HG03103 (cell line): ENCODE data around the gene PTGS2.

Experiments
- ATAC-seq: cut with Tn5 transposase; IDR thresholded peaks from one replicate; pipeline ENCODE4 v1.9.1; 2021; ENCODE audit warnings: low read depth; ENCODE audit not compliant: unreplicated experiment

PTGS2 gene

DNA sequence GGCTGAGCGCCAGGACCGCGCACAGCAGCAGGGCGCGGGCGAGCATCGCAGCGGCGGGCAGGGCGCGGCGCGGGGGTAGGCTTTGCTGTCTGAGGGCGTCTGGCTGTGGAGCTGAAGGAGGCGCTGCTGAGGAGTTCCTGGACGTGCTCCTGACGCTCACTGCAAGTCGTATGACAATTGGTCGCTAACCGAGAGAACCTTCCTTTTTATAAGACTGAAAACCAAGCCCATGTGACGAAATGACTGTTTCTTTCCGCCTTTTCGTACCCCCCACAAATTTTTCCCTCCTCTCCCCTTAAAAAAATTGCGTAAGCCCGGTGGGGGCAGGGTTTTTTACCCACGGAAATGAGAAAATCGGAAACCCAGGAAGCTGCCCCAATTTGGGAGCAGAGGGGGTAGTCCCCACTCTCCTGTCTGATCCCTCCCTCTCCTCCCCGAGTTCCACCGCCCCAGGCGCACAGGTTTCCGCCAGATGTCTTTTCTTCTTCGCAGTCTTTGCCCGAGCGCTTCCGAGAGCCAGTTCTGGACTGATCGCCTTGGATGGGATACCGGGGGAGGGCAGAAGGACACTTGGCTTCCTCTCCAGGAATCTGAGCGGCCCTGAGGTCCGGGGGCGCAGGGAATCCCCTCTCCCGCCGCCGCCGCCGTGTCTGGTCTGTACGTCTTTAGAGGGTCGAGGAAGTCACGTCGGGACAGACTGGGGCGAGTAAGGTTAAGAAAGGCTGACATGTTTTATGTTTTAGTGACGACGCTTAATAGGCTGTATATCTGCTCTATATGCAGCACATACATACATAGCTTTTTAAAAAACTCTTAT lies at the start of gene PTGS2:
TSS of gene PTGS2 (minus strand) at position 179 of the 817 bp plus-strand sequence. CDS start at position 46, 133 bp downstream.
- ATAC-seq, result peak; percentile 90

DNA sequence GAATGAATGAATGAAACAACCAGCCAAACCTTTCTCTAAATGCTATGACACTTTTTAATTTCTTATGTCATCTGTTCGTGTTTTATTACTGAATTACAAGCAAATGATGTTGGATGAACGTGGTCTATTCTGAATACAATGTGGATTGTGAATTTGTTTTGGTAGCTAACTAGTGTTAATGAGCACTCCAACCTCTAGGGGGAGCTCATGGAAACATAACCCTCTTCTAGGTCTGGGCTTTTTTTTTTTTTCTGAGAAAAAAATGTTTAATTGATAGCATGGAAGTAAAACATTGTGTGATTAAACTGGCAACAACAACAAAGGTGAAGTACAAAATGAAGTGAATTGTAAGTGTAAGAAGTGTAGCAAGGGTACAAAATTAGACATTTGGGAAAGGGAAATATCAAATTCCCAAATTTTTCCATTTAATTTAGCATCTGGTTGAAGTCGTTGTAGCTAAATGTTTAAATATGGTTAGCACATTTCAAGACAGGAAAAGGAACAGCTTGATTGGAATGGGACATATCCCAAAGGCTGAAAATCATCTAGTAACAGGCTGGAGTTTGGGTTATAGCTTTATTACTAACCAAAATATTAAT lies 42.6 kb upstream of the PTGS2 start:
- ATAC-seq, result peak; percentile 70

DNA sequence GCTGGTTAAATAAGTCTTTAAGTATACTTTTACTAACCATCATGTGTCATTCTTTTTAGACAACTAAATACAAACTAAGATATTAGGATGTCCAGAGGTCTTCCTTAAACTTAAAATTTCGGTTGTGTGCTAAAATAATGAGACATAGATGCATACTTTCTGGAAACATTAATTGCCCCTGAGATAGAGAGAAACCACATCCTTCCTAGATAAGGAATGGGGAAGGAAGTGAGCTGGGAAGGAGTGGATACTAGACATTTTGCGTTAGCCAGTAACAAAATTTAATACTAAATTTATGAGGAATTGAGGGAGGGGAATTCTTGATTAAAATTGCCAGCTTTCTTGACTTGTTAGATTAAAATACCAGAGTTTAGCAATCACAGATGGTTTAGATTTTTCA lies 37.1 kb upstream of the PTGS2 start:
- no peak for ATAC-seq

DNA sequence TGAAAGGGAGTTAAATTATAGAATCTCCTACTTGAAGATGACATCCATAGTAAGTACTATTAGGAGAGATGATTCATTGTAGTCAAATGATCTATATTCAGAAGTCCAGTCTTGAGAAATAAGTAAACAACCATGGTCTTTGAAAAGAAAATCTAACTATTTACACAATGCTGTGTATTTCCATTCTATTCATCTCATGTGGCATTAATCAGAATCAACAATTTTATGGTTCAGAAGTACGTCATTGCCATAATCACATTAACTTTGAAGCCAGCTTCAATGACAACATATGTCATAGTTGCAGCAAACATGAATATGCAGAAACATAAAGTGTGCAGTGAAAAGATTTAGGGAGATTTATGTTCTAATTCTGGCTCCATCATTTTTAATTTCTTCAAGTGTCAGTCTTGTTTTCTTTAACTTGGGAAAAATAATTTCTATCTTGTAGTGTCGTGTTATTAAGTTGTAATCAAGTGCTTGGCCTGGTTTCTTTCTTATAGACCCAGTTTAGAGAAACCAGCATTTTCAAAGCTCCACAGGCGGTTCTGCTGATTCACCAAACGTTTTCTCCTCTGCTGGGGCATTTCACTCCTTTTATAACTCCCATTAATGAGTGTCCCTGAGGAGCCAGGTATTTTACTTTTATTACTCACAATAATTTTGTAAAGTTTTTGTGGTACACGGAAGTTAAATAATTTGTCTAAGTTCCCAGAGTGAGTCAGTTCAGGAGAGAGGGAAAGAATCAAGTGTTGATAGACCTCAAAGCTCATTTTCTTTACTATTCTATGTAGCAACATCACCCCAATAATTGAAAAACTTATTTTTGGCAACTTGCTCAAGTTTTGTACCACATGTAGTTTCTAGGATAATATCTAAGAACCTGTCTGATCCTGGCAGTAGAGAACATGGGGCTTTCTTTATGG lies 35.9 kb upstream of the PTGS2 start:
- ATAC-seq, result no peak

DNA sequence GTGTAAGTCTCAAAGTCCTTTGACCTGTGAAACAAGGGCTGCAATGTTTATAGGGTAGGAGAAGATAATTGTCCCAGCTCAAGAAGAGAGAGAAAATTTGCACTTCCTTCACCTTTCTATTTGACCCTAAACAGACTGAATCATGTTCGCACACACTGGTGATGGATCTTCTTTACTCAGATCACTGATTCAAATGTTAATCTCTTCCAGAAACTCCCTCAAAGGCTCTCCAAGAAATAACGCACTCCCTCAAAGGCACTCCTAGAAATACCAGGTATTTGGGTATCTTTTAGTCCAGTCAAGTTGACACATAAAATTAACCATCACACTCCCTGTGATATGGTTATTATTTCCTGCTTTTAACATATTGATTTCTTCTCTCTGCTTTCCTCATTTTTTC lies 30.5 kb upstream of the PTGS2 start:
- no peak for ATAC-seq

DNA sequence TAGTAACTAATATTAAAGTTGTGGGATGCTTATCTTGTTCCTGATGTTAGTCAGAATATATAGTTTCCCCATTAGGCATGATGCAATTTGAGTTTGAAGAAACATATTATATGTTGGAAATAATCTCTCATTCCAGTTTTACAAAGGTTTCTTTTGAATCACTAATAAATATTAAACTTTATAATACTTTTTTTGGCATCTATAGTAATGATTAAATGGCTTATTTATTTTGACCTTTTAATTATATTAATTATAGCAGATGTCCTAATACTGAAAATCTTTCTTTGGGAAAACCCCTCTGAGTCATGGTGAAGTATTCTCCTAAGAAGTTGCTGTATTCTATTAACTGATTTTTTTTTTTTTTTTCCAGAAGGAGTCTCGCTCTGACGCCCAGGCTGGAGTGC lies 28.5 kb upstream of the PTGS2 start:
- ATAC-seq, result no peak

DNA sequence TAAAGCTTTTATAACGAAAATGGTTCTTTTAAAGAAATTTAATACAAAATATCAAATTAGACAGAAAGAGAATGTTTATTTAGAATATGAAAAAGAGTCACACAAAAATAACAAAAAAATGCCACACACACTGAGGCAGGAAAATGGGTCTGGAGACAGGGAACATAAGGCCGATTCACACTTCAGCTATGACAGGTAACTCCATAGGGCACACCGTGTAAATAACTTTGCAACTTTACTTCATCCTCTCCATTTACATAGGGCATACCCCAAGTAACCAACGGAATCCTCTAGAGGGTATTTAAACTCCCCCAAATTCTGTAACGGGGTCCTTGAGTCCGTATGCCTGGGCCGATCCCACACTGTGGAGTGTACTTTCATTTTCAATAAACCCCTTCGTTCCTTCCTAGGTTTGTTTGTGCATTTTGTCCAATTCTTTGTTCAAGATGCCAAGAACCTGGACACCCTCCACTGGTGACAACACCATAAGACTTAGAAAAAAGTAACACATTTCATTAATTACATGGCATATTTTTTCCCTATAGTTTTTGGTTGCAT lies 23.1 kb upstream of the PTGS2 start:
- ATAC-seq, result no peak

DNA sequence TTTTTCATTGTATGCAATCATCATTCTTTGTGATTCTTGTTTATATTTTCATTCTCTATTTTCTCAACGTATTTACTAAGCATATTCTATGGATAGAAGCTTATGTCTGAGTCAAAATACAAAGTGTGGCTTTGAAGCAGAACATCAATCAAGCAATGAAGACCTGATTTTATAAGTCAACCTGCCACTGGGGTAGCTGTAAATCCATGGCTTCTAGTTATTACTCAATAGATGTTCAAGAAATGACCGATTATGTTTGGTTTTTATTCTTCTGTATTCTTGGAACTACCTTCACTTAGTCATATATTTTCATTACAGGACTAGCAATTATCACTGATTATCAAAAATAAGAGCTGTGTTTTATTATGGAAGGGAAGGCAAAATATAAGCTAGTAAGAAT lies 20.5 kb upstream of the PTGS2 start:
- no peak for ATAC-seq

DNA sequence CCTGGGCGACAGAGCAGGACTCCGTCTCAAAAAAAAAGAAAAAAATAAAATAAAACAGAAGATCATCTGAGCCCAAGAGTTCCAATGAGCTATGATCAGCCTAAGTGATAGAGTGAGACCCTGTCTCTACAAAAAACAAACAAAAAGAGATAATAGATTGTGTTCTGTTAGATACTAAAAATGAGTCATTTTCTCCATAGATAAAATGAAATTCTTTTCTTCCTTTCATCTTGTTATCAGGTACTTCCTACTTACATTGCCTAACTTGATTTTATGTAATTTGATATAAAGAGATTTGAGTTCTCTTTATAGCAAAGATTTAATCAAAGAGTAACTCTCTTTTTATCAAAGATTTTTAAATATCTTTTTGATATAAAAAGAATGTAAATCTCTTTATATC lies 19.3 kb upstream of the PTGS2 start:
- ATAC-seq, result no peak

DNA sequence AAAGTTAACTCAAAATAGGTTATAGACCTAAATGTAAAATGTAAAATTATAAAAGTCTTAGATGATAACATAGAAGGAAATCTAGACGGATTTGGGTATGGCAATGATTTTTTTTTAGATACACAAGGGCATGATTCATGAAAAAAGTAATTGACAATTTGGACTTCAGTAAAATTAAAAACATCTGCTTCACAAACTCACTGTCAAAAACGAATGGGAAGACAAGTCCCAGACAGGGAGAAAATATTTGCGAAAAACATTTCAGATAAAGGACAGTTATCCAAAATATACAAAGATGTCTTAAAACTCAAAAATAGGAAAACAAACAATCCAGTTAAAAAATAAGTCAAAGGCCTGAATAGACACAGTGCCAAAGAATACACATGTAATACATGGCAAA lies 9.7 kb upstream of the PTGS2 start:
- no peak for ATAC-seq

DNA sequence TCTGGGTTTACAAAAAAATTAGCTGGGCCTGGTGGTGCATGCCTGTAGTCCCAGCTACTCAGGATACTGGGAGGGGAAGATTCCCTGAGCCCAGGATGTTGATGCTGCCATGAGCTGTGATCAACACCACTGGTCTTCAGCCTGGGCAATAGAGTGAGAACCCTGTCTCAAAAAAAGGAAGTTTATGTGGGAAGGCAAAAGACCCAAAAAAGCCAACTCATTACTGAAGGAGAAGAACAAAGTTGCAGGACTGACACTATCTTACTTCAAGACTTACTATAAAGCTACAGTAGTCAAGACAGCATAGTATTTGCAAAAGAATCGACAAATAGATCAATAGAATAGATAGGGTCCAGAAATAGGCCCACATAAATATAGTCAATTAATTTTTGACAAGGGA lies 9.2 kb upstream of the PTGS2 start:
- no peak for ATAC-seq

DNA sequence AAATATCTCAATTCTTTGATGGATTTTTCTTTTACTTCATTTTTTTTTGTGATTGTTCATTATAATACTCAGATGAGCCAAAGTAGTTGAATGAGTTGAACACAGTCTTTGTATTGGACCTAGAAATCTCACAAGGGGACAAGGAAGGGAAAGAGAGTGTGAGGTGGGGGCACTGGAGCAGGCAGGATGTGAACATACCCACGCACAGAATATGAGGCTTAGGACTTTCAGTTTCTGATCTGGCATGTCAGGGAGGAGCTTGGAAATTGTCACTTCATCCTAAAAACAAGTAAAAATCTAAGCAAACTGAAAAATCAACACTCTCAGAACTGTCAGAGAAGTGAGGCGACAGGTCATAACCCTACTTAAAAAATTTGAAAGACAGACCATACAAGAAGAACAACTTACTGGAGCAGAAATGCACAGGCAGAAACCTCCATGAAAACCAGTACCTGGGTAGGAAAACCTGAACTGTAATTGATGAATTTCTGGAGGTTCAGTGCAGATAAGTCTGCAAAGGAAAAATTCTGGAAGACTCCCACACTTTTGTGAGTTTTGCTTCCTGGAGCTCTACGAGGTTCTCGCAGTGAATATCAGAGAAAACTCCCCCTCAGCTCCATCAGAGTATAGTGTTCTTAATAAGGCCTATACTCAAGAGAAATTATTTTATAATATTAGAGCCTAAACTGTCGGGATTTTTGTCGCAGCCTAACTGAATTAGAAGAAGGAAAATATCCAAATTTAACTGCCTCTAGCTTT lies 3.6 kb upstream of the PTGS2 start:
- no peak for ATAC-seq

DNA sequence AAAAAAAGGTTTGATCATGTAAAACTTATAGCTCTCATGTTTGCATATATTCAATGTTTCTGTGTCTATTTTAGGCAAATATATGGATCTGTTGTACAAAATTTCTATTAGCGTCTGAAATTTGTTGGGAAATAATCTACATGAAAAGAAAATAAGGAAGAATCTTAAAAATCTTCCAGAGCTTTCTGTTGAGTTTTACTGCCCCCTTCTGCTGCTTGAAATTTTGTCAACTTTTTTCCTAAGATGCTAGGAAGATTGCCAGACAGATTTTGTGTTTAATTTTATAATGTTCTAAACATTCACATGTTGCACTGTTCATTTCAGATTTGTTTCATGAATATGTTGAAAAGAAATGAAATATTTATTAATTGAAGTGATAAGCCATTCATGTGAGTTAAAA lies 2.5 kb upstream of the PTGS2 start:
- no peak for ATAC-seq

DNA sequence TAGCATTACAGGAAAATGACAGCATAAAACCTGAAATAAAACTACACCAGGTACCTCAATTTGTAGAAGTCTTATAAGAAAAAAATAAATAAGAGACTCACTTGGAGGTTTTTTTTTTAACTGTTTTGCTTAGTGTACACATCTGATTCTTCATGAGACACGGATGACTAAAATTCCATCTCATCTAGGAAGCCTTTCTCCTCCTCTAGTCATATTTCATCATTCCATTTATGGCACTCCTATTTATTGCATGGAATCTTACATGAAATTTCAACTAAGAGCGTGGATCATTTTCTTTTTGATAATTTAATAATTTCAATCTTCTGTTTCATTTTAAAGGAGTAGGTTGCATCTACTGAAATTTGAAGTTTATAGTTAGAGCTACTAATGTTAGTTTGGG lies 1.6 kb upstream of the PTGS2 start:
- no peak for ATAC-seq

DNA sequence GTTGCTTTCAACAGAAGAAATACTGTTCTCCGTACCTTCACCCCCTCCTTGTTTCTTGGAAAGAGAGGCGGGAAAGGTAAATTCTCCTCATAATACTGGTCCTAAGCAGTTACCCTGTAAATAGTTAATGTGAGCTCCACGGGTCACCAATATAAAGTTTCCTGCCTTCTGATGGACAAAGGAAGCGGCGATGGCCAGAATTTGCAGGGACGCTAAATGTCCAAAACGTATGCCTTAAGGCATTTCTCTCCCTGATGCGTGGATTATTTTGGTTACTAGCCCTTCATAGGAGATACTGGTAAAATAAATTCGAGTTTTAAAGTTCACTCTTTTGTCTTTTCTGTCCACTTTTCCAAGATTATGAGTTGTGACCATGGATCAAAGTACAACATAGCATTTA lies 898 bp upstream of the PTGS2 start:
- ATAC-seq, result no peak

DNA sequence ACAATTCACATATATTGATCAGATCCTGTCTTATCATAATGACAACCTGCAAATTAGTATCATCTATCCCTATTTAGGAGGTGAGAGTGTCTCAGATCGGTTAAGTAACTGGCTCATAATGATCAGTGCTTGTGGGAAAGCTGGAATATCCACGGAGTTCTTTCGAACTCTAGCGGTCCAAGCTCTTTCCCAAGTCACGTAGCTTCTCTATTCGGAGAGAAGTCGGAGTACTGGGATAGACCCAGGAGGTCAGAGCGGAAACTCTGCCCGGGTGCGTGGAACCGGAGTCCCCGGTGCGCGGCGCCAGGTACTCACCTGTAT lies 339 bp downstream of the PTGS2 start:
- ATAC-seq, result no peak

DNA sequence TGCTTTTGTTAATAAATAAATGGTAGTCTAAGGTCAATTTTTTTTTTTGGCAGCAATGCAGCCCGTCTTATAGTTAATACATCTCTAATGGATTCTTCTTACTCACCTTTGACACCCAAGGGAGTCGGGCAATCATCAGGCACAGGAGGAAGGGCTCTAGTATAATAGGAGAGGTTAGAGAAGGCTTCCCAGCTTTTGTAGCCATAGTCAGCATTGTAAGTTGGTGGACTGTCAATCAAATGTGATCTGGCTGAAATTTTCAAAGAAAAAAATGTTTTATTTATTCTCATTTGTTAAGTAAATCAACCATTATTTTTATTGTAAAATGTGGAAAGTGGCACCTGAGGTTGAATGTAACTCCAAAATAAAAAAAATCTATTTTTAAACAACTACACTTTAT lies 2.1 kb downstream of the PTGS2 start:
- ATAC-seq, result no peak

DNA sequence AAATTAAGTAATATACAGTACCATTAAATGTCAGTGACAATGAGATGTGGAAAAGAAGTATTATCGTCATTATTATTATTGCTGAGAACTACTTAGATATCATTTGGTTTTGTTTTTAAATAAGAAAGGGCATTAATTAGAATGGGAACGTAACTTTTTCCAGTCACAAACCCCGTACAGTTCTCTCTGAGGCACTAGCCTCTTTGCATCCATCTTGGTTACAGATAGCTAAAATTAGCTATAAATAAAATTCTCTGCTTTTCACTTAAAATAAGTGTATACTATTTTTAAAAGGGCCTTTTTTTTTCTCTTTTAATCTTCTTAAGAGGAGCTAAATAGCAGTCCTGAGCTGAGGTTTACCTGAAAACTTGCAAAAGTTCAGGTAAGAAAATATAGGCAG lies 7.6 kb downstream of the PTGS2 start:
- no peak for ATAC-seq

DNA sequence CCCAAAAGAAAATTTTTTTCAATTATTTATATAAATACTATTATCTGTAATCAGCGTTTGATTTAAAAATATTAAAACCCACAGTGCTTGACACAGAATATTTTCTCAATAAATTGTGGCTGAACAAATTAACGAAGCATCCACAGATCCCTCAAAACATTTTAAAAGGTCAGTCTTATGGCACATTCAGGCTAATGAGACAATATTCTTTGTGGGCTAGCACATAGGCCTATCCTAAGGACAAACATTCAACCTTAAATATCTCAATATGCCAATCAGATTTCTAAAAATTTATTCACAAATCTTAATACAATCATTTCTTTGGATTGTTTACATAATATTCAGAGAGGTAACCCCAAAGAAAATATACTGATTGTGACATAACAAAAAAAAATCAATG lies 8.1 kb downstream of the PTGS2 start:
- no peak for ATAC-seq

DNA sequence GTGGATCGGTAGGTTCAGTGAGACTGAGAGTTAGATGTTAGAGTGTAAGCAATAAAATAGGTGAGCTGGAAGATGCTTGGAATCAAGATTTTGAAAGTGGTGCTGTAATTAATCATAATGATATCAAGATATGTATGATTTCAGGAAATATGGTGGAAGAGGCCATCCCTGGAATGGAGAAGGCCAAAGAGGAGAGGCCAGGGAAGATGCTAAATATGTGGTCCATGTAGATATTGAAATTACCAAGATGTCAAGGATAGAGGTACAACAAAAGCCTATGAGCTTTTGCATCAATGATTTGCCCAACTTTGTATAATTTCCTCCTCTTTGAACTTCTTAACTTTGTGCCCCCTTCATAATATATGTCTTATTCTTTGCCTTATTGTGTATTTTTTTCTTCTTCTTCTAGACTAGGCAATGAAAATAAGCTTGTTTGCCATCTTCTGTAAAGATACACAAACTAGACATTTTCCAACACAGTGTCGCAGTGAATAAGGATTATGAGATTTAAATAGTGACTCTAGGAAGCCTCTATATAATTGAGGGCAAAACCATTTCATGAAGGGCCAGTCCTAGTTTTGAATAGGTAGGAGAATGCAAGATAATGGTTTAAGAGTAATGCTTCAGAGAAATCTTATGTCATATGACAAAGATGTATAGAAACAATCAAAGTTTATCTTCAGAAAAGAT lies 8.9 kb downstream of the PTGS2 start:
- no peak for ATAC-seq
